Measurements from ENCODE around the gene CSKMT. TPM values are rescaled to one million over a fixed set of nuclear protein-coding genes. Genes with fewer than 3 reads are reported as not detected.

The CSKMT gene
- total RNA-seq, 1 experiment from 2014 or later: 49.2 TPM

- no peaks in the 10 kb centered on the region for H3K27me3 ChIP-seq (ENCODE audit: insufficient read depth, low read length)
- H3K4me1 ChIP-seq (ENCODE audit: insufficient read depth, low read length): no peaks in the 10 kb centered on the region
- no peak for DNase-seq
- H3K27ac ChIP-seq (ENCODE audit: insufficient read length, low read depth, low read length): no peak overlapping the region
- H3K56ac ChIP-seq (ENCODE audit: insufficient read length, low read depth, low read length): no peak overlapping the region
- no peak overlapping the region for H2BK12ac ChIP-seq (ENCODE audit: insufficient read length, low read depth, low read length)
- no peak overlapping the region for H3K27ac Mint-ChIP-seq
- H3K14ac ChIP-seq (ENCODE audit: insufficient read depth, low read length): no peak overlapping the region
- peaks cover 8% of the 10 kb centered on the region for H3K23me2 ChIP-seq (ENCODE audit: insufficient read length, low read depth, low read length, poor library complexity, severe bottlenecking)
- H3K9me3 ChIP-seq (ENCODE audit: control insufficient read depth, low read depth, low read length): no peaks in the 10 kb centered on the region
- H4K91ac ChIP-seq (ENCODE audit: insufficient read length, low read depth, low read length): no peak overlapping the region
- no peak overlapping the region for H2AK5ac ChIP-seq (ENCODE audit: insufficient read length, low read length)
- no peak overlapping the region for H3T11ph ChIP-seq (ENCODE audit: low read length)
- H3K4me3 Mint-ChIP-seq: no peak overlapping the region
- H3K4ac ChIP-seq (ENCODE audit: low read depth, low read length): no peak overlapping the region
- H3K23ac ChIP-seq (ENCODE audit: insufficient read length, low read depth, low read length): no peak overlapping the region
- no peak overlapping the region for H2BK15ac ChIP-seq (ENCODE audit: low read depth, low read length)
- H3K36me3 Mint-ChIP-seq (ENCODE audit: insufficient read depth in 1 of 3, low read depth in 3 of 3): peaks cover 6 to 8% (median 7%) of the 10 kb centered on the region in 3 experiments; a peak in 5 of 7 replicates
- no CpG with 5 or more reads among the region's 7 CpGs for WGBS (ENCODE audit: extremely low coverage, insufficient read length, low lambda C conversion rate)
- H3K79me2 ChIP-seq (ENCODE audit: insufficient read depth, low read length): no peaks in the 10 kb centered on the region
- H2AFZ ChIP-seq (ENCODE audit: low read length): no peak overlapping the region
- no peak overlapping the region for H4K5ac ChIP-seq (ENCODE audit: insufficient read length, low read depth, low read length)
- H2BK20ac ChIP-seq (ENCODE audit: low read depth, low read length, poor library complexity, severe bottlenecking): no peak overlapping the region
- no peak overlapping the region for H3K18ac ChIP-seq (ENCODE audit: insufficient read length, low read depth, low read length)
- no peak overlapping the region for H3K9ac ChIP-seq (ENCODE audit: extremely low read depth, insufficient read length, low read length)
- H2BK120ac ChIP-seq (ENCODE audit: low read depth, low read length, poor library complexity, severe bottlenecking): no peak overlapping the region
- peaks cover 10 to 13% of the 10 kb centered on the region in 2 experiments for H3K4me1 Mint-ChIP-seq
- H4K20me1 ChIP-seq (ENCODE audit: control insufficient read depth, insufficient read depth, insufficient read length): no peaks in the 10 kb centered on the region
- H3K27me3 Mint-ChIP-seq (ENCODE audit: low read depth): no peaks in the 10 kb centered on the region
- H3K4me2 ChIP-seq (ENCODE audit: insufficient read depth, insufficient read length, low read length): no peak overlapping the region
- TF ChIP-seq CTCF (conservative IDR thresholded peaks at IDR 0.05): no peak
- H3K79me1 ChIP-seq (ENCODE audit: insufficient read depth, low read depth, low read length, poor library complexity, severe bottlenecking): no peaks in the 10 kb centered on the region
- H4K8ac ChIP-seq (replicated peaks; ENCODE audit: insufficient read length, low read depth, low read length): no peak overlapping the region
- H2BK5ac ChIP-seq (ENCODE audit: insufficient read length, low read length): no peak overlapping the region
- H3K9me3 Mint-ChIP-seq: 0 out of 5 replicates have a peak, but pooled peaks cover 0 to 2% of the 10 kb centered on the region in 2 experiments
Observed at GRCh38 chr11:62682518-62682917, 17.4 kb downstream of the CSKMT start.
